Hepatocyte (in vitro differentiated cells): ENCODE data around the gene SP100. TPM values are rescaled to one million over a fixed set of nuclear protein-coding genes. Genes with fewer than 3 reads are reported as not detected.

Experiments used
- DNase-seq: peaks from one replicate; pipeline ENCODE4 v3.0.0-alpha.2; 2016; ENCODE audit warnings: low spot score
- H2AFZ ChIP-seq: fragments of 200-600 bp; sonication (generic); 2 replicates; pipeline ENCODE4 v1.6.0; 2016; ENCODE audit warnings: antibody characterized with exemption, mild to moderate bottlenecking
- H3K27ac ChIP-seq: fragments of 200-600 bp; sonication (generic); 2 replicates; pipeline ENCODE4 v1.5.1; 2016; ENCODE audit warnings: mild to moderate bottlenecking
- H3K27me3 ChIP-seq: fragments of 200-600 bp; sonication (generic); 2 replicates; pipeline ENCODE4 v1.6.1; 2016
- H3K36me3 ChIP-seq: fragments of 200-600 bp; sonication (generic); replicated peaks from 2 replicates; pipeline ENCODE4 v1.5.1; 2016; ENCODE audit warnings: low read depth; ENCODE audit not compliant: insufficient read depth
- H3K4me1 ChIP-seq: fragments of 200-600 bp; sonication (generic); 2 replicates; pipeline ENCODE4 v1.5.1; 2016; ENCODE audit warnings: mild to moderate bottlenecking, moderate library complexity; ENCODE audit not compliant: insufficient read depth
- H3K4me2 ChIP-seq: fragments of 200-600 bp; sonication (generic); 2 replicates; pipeline ENCODE4 v1.6.0; 2016
- H3K4me3 ChIP-seq: fragments of 200-600 bp; sonication (generic); 2 replicates; pipeline ENCODE4 v1.5.1; 2016; ENCODE audit warnings: mild to moderate bottlenecking
- H3K79me2 ChIP-seq: fragments of 200-600 bp; sonication (generic); 2 replicates; pipeline ENCODE4 v1.6.0; 2017; ENCODE audit warnings: mild to moderate bottlenecking
- H3K9me2 ChIP-seq: fragments of 200-600 bp; sonication (generic); replicated peaks from 2 replicates; pipeline ENCODE4 v1.6.0; 2017; ENCODE audit warnings: mild to moderate bottlenecking; ENCODE audit not compliant: insufficient read depth
- H3K9me3 ChIP-seq: fragments of 200-600 bp; sonication (generic); 2 replicates; pipeline ENCODE4 v1.5.1; 2016; ENCODE audit warnings: low read depth, mild to moderate bottlenecking
- H4K20me1 ChIP-seq: fragments of 200-600 bp; sonication (generic); 2 replicates; pipeline ENCODE4 v1.6.0; 2016; ENCODE audit warnings: mild to moderate bottlenecking; ENCODE audit not compliant: insufficient read depth, poor library complexity, severe bottlenecking
- EZH2 ChIP-seq: fragments of 200-600 bp; sonication (generic); IDR thresholded peaks from 2 replicates; pipeline ENCODE4 v1.6.1; 2016; ENCODE audit warnings: antibody characterized with exemption, mild to moderate bottlenecking, borderline replicate concordance
- EZH2phosphoT487 ChIP-seq: fragments of 200-600 bp; sonication (generic); IDR thresholded peaks from one replicate; pipeline ENCODE4 v1.6.1; 2018; ENCODE audit warnings: antibody characterized with exemption, mild to moderate bottlenecking, low read depth, moderate library complexity; ENCODE audit not compliant: unreplicated experiment, severe bottlenecking
- WGBS: methylation state at CpG from one replicate; pipeline ENCODE4 v1.1.6; 2016; ENCODE audit warnings: low lambda C conversion rate; ENCODE audit errors: missing lambda C conversion rate; 5-methylcytosine and 5-hydroxymethylcytosine counted together
- polyA plus RNA-seq: library from polyadenylated mRNA; unstranded; fragments of >200 nt; fragmentation: Nextera tagmentation; extraction: Ambion mirVana; gene quantifications from 2 replicates; pipeline ENCODE4 v1.2.1, GENCODE V29; 2016
- total RNA-seq: library from RNA; depleted of rRNA; stranded (reverse); fragments of >200 nt; gene quantifications from 2 replicates; pipeline ENCODE4 v1.2.3, GENCODE V29; 2014
- TF ChIP-seq, protein P1 (sequence below): fragments of 200-600 bp; sonication (generic); IDR thresholded peaks from 2 replicates; pipeline ENCODE4 v1.5.1; 2016; ENCODE audit warnings: antibody characterized with exemption, mild to moderate bottlenecking; ENCODE audit not compliant: poor library complexity

The SP100 gene
- total and polyA plus RNA-seq, 2 experiments from 2014 or later: 30.5 to 42.2 TPM

DNA sequence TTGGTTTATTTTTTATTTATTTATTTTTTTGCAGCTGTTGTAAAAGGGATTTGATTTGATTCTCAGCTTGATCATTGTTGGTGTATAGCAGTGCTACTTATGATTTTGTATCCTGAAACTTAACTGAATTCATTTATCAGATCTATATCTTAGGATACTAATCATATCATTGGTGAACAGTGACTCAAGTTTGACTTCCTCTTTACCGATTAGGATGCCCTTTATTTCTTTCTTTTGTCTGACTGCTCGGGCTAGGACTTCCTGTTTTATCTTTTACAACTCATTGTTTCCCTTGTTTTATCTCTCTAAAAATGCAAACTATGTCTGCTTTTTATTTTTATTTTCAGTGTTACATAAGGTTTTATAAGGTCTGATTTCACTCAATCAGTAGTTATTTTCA is 23.6 kb downstream of the SP100 start:
- TF ChIP-seq, protein P1, sequence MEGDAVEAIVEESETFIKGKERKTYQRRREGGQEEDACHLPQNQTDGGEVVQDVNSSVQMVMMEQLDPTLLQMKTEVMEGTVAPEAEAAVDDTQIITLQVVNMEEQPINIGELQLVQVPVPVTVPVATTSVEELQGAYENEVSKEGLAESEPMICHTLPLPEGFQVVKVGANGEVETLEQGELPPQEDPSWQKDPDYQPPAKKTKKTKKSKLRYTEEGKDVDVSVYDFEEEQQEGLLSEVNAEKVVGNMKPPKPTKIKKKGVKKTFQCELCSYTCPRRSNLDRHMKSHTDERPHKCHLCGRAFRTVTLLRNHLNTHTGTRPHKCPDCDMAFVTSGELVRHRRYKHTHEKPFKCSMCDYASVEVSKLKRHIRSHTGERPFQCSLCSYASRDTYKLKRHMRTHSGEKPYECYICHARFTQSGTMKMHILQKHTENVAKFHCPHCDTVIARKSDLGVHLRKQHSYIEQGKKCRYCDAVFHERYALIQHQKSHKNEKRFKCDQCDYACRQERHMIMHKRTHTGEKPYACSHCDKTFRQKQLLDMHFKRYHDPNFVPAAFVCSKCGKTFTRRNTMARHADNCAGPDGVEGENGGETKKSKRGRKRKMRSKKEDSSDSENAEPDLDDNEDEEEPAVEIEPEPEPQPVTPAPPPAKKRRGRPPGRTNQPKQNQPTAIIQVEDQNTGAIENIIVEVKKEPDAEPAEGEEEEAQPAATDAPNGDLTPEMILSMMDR: no peak
- TF ChIP-seq EZH2 (no peak), EZH2phosphoT487 (no peak)
- WGBS: 55% methylated on average over 2 of the region's 2 CpGs
- DNase-seq: no peak
- no peaks in the 10 kb centered on the region for H3K27me3 ChIP-seq
- no peaks in the 10 kb centered on the region for H3K9me2 ChIP-seq
- H3K4me2 ChIP-seq: no peak overlapping the region
- no peaks in the 10 kb centered on the region for H3K79me2 ChIP-seq
- no peaks in the 10 kb centered on the region for H4K20me1 ChIP-seq
- H3K36me3 ChIP-seq: no peaks in the 10 kb centered on the region
- H2AFZ ChIP-seq: no peak overlapping the region
- H3K9me3 ChIP-seq: peaks cover 4% of the 10 kb centered on the region
- H3K27ac ChIP-seq: no peak overlapping the region
- H3K4me1 ChIP-seq: no peaks in the 10 kb centered on the region
- no peak overlapping the region for H3K4me3 ChIP-seq

GRCh38 chr2:230441227-230441897 is 25.4 kb downstream of the SP100 start:
- Histone ChIP-seq H3K9me3 (peaks cover 4% of the 10 kb centered on the region), H3K9me2 (no peaks in the 10 kb centered on the region), H3K79me2 (no peaks in the 10 kb centered on the region), H3K27me3 (no peaks in the 10 kb centered on the region), H2AFZ (no peak overlapping the region), H3K4me1 (no peaks in the 10 kb centered on the region), H3K36me3 (no peaks in the 10 kb centered on the region), H3K4me3 (no peak overlapping the region), H3K27ac (no peak overlapping the region), H3K4me2 (no peak overlapping the region), H4K20me1 (no peaks in the 10 kb centered on the region)
- WGBS: 82% methylated on average over 4 of the region's 4 CpGs
- no peak for TF ChIP-seq EZH2phosphoT487
- TF ChIP-seq EZH2: no peak
- TF ChIP-seq, protein P1: no peak
- no peak for DNase-seq

DNA sequence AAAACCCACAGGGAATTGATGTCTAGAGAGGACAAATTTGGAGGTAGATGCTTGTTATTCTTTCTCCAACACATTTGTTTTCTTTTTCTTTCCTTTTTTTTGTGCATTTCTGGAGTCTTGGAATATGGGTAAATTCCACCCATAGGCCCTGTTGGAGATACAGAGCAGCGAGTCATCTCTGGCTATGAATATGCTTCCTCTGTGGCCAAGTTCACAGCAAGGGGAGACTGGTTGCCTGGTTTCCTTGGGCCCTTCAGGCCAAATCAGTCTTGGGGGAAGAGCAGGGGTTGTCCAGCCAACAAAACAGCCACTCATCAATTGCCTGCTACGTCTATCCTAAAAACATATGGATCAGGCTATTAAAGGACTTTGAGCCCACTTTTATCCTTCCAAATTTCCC is 27.5 kb downstream of the SP100 start:
- WGBS: 88% methylated on average over 2 of the region's 2 CpGs
- H3K79me2 ChIP-seq: no peaks in the 10 kb centered on the region
- no peaks in the 10 kb centered on the region for H3K36me3 ChIP-seq
- no peak overlapping the region for H3K4me3 ChIP-seq
- no peak for DNase-seq
- no peaks in the 10 kb centered on the region for H3K4me1 ChIP-seq
- no peak overlapping the region for H2AFZ ChIP-seq
- no peaks in the 10 kb centered on the region for H3K9me3 ChIP-seq
- no peak overlapping the region for H3K4me2 ChIP-seq
- H3K27me3 ChIP-seq: no peaks in the 10 kb centered on the region
- TF ChIP-seq EZH2phosphoT487 (no peak), EZH2 (no peak)
- TF ChIP-seq, protein P1: no peak
- H3K27ac ChIP-seq: no peak overlapping the region
- no peaks in the 10 kb centered on the region for H3K9me2 ChIP-seq
- no peaks in the 10 kb centered on the region for H4K20me1 ChIP-seq

DNA sequence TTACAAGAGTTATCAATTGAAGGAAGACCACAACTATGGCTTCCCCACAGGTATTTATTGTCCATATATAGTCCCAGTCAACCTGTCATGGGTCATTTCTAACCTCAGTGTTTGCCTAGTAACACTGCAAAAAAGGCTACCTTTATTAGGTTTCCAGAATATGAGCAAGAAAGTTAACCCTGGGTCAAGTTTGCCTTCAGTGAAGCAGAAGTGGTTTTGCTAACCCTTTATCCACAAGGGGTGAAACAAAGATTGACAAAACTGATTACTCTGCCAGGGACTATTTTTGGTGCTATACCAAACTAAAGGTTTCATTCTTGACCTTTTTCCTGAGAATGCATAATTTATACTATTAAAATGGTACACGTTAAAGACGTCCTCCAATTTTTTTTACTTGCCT is 28.8 kb downstream of the SP100 start:
- Histone ChIP-seq H2AFZ (no peak overlapping the region), H3K36me3 (no peaks in the 10 kb centered on the region), H3K79me2 (no peaks in the 10 kb centered on the region), H3K4me1 (no peaks in the 10 kb centered on the region), H3K9me2 (no peaks in the 10 kb centered on the region), H3K27me3 (no peaks in the 10 kb centered on the region), H3K4me2 (no peak overlapping the region), H3K4me3 (no peak overlapping the region), H3K27ac (no peak overlapping the region), H3K9me3 (no peaks in the 10 kb centered on the region), H4K20me1 (no peaks in the 10 kb centered on the region)
- WGBS: 95% methylated on average over 2 of the region's 2 CpGs
- no peak for DNase-seq
- TF ChIP-seq, protein P1: no peak
- no peak for TF ChIP-seq EZH2
- no peak for TF ChIP-seq EZH2phosphoT487
